G401 (cell line): ENCODE results near the gene DLG2. TPM values are rescaled to one million over a fixed set of nuclear protein-coding genes. Genes with fewer than 3 reads are reported as not detected.

ENCODE experiments used
- DNase-seq: peaks from one replicate; pipeline ENCODE4 v3.0.0-alpha.2; 2015; ENCODE audit warnings: low spot score
- in situ Hi-C: cut with HindIII; loops from 2 replicates; pipeline ENCODE4 v1.10.0; 2016; ENCODE audit warnings: low sequenced_read_pairs, mixed read lengths
- total RNA-seq: library from RNA; depleted of rRNA; stranded (reverse); fragments of >200 nt; shearing (Covaris generic); gene quantifications from 2 replicates; pipeline ENCODE4 v1.2.3, GENCODE V29; 2014

The DLG2 gene
- total RNA-seq, 1 experiment from 2014 or later, result 3.8 TPM

DNA sequence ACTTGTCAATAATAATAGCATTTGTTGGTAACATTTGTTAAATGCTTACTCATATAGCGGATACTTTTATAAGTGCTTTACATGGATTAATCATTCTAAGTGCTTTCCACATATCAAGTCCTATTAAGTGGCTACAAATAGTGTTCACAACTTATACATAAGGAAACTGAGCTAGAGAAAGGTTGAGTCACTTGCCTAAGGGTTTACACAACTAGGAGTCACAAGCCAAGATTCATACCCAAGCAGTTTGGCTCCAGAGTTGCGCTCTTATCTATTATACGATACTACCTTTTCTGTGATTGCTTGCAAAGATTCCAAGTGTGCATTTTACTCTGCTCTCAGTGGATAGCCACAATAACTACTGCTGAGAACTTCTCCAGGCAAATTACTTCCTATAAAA lies 2125.1 kb downstream of the DLG2 start:
- DNase-seq, result no peak
- in situ Hi-C loops, result no loop called here

GRCh38 chr11:83493917-83494316 lies 2133.2 kb downstream of the DLG2 start:
- in situ Hi-C loops, result no loop called here
- DNase-seq, result peak; percentile 77

GRCh38 chr11:83493034-83493433 lies 2134.1 kb downstream of the DLG2 start:
- DNase-seq, result no peak
- in situ Hi-C loops, result no loop called here

GRCh38 chr11:83483808-83484207 lies 2143.3 kb downstream of the DLG2 start:
- in situ Hi-C loops, result no loop called here
- no peak for DNase-seq

GRCh38 chr11:83480811-83481210 lies 2146.3 kb downstream of the DLG2 start:
- in situ Hi-C loops, result no loop called here

DNA sequence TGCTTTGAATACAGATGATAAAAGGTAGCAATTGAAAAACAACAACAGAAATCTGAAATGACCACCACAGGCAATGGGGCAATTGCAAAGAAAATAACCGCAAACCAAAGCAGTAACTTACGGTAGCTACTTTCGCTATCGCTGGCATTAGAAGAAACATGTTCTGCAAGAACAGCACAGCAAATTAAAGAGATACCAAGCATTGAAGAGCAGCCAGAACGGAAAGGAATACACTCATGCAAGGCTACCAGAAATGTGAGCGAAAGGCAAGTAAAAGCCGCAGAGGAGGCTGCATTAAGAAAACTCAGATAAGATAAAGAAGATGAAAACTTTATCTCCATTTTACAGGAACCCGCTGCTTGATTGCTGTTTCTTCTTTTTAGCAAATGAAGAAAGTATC lies 2146.9 kb downstream of the DLG2 start:
- in situ Hi-C loops, result no loop called here
- DNase-seq, result no peak

More at GRCh38 chr11:83480811-83481210, 2146.3 kb downstream of the DLG2 start:
- no peak for DNase-seq

GRCh38 chr11:83477772-83478171 lies 2149.4 kb downstream of the DLG2 start:
- in situ Hi-C loops, result no loop called here
- no peak for DNase-seq

- no peak for DNase-seq
- in situ Hi-C loops, result no loop called here
Measured at GRCh38 chr11:83475760-83476159, 2151.4 kb downstream of the DLG2 start.

GRCh38 chr11:83473743-83474142 lies 2153.4 kb downstream of the DLG2 start:
- DNase-seq, result no peak
- in situ Hi-C loops, result no loop called here

GRCh38 chr11:83472806-83473205 lies 2154.3 kb downstream of the DLG2 start:
- in situ Hi-C loops, result no loop called here

DNA sequence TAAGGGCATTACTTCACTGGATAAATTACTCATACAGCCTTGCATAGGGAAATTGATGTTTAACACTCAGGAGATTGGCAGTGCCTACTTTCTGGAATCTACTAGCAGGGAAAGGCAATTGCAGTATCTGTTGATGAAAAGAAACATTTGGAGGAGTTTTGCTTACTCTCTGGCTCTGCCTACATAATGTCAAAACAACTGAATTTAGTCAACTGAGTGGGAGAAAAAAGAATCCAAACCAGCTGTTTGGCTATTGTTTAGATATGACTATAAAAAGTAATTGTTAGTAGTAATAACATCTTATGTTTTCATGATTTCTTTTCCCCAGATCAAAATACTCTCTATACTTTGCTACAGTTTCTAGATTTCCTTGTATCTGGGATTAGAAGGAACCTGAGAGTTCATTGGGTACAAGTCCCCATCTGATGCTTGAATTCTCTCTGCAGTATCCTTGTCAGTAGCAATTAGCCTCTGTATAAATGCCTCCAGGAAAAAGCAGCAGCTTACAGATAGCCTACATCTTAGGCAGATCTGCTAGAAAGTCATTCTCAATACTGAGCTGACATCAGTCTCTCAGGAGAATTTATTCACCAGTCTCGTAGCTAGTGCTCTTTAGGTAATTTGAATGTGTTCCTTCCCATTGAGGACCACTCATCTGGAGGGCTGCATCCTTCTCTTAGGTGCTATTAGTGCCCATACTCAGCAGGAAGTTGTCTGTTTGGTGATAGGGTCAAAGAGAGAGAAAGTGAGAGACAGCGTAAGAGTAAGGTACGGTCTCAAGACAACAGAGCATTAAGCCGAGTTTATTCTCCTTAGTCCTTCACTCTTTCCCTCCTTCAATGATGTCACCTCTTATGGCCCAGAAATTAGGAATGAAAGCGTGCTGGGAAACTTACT lies 2155.1 kb downstream of the DLG2 start:
- in situ Hi-C loops, result no loop called here
- no peak for DNase-seq

More at GRCh38 chr11:83472806-83473205, 2154.3 kb downstream of the DLG2 start:
- no peak for DNase-seq

GRCh38 chr11:83467837-83468236 lies 2159.3 kb downstream of the DLG2 start:
- peak; percentile 85 for DNase-seq
- in situ Hi-C loops, result no loop called here

- in situ Hi-C loops, result no loop called here
- peak; percentile 27 for DNase-seq
Measured at GRCh38 chr11:83464160-83464944, 2162.8 kb downstream of the DLG2 start.

DNA sequence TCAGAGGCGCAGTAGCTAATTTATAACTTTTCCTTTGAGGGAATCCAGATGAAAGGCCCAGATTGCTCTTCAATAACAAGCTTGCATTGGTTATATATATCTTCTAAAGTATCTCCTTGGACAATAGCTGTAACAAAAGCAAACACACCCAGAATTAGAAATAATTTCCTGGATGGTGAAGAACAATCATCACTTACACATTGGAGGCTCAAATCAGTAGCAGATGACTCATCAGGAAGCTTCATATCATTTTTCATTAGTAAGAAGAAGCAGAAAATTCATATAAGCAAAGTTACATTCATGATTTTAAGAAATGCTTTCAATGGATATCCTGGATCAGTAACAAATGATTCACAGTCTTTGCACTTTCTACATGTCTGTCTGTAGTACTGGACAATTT lies 2167.3 kb downstream of the DLG2 start:
- DNase-seq, result no peak
- in situ Hi-C loops, result no loop called here

GRCh38 chr11:83456566-83456965 lies 2170.6 kb downstream of the DLG2 start:
- in situ Hi-C loops, result no loop called here
- DNase-seq, result no peak

- DNase-seq, result no peak
- in situ Hi-C loops, result no loop called here
Measured at GRCh38 chr11:83456075-83456474, 2171.1 kb downstream of the DLG2 start.

- in situ Hi-C loops, result no loop called here
- DNase-seq, result no peak
Measured at GRCh38 chr11:83455356-83455755, 2171.8 kb downstream of the DLG2 start.

GRCh38 chr11:83454674-83455073 lies 2172.5 kb downstream of the DLG2 start:
- in situ Hi-C loops, result no loop called here
- no peak for DNase-seq

DNA sequence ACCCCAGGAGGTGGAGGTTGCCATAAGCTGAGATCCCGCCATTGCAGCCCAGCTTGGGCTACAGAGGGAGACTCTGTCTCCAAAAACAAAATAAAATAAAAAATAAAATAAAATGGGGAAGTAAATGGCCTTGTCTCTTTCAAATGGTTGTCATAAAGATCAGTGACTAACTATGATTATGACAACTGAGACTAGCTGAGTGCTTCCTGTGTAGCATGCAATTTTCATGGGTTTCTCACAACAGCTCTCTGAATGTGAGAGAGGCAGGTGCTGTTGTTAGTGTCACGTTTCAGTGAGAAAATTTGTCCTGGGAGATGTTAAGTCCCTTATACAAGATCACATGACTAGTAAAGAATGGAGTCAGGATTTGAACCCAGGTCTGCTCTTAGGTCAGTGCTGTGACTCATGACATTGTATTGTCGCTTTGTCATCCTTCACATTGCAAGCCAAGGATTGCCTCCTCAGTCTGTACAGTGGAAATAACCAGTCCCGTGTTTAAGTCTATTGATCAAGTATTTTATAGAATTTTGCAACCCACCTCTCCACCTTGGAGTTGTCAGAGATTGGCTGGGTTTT lies 2177.7 kb downstream of the DLG2 start:
- in situ Hi-C loops, result no loop called here
- no peak for DNase-seq

DNA sequence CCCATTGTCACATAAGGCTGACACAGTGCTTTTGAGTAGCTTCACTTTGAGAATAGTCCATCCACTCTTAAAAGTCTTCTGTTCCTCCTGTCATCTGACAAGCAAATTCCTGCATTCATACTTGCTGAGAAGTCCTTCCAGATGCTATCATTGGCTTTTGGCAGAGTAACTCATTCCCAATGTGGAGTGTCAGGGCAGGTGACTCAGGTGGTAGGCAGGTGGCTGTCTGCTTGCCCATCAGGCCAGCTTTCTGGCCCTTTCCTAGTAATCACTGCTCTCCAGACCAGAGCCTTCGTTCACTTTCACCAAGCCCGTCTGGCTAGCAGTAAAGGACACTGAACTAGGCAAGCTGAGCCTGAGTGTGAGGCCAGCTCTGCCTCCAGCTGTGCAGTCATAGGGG lies 2178.5 kb downstream of the DLG2 start:
- in situ Hi-C loops, result no loop called here
- no peak for DNase-seq
